LNCAP (cell line): ENCODE data around the gene CUX1.

Experiments
- TF ChIP-seq, protein P1 (sequence below): fragments of 450-650 bp; IDR thresholded peaks from 2 replicates; pipeline ENCODE4 v1.5.1; 2017; ENCODE audit warnings: mild to moderate bottlenecking

Gene CUX1

GRCh38 chr7:102227371-102227770 lies 409.9 kb downstream of the CUX1 start:
- TF ChIP-seq, protein P1, sequence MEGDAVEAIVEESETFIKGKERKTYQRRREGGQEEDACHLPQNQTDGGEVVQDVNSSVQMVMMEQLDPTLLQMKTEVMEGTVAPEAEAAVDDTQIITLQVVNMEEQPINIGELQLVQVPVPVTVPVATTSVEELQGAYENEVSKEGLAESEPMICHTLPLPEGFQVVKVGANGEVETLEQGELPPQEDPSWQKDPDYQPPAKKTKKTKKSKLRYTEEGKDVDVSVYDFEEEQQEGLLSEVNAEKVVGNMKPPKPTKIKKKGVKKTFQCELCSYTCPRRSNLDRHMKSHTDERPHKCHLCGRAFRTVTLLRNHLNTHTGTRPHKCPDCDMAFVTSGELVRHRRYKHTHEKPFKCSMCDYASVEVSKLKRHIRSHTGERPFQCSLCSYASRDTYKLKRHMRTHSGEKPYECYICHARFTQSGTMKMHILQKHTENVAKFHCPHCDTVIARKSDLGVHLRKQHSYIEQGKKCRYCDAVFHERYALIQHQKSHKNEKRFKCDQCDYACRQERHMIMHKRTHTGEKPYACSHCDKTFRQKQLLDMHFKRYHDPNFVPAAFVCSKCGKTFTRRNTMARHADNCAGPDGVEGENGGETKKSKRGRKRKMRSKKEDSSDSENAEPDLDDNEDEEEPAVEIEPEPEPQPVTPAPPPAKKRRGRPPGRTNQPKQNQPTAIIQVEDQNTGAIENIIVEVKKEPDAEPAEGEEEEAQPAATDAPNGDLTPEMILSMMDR: no peak

GRCh38 chr7:102228935-102229334 lies 411.5 kb downstream of the CUX1 start:
- TF ChIP-seq, protein P1: no peak

DNA sequence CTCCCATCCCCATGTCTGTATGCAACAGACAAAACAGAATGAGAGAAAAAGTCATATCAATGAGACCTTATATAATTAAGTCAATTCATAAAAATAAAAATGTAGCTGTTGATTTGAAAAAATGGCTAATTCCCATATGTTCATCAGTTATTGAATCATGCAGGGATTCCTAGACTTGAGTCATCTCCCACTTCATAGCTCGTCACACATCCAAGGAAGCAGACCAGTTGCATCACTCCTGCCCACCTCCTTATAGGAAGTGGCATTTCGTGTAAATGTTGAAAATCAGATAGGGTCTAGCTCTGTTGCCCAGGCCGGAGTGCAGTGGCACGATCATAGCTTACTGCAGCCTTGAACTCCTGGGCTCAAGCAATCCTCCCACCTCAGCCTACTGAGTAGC lies 413.2 kb downstream of the CUX1 start:
- TF ChIP-seq, protein P1: no peak

- TF ChIP-seq, protein P1: no peak
These were observed 415.3 kb downstream of the CUX1 start for GRCh38 chr7:102232611-102233286.

GRCh38 chr7:102234131-102234530 lies 416.7 kb downstream of the CUX1 start:
- TF ChIP-seq, protein P1: no peak

DNA sequence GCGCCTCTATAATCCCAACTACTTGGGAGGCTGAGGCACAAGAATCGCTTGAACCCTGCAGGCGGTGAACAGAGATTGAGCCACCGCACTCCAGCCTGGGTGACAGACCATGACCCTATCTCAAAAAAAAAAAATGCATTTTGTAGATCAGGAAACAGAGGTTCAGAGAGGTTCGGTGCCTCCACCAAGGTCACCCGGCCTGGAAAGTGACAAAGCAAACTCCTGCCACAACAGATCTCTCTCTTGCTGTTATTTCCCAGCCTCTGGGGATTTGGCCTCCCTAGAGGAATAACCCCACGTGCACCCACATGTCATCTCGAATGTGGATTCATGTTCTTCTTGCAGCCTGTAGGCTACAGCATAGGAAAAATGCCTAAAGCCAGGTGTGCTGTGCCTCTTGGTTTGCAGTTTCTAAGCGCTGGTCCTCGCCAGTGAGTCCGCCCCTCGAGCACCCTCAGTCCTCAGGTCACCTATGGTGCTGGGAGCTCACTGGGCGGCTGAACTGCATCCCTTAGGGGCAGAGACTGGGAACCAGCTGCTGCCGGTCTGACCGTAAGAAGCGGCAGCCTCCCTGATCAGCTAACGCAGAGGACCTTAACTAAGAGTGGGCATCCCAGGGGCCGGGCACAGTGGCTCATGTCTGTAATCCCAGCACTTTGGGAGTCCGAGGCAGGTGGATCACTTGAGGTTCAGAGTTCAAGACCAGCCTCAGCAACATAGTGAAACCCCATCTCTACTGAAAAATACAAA lies 417.6 kb downstream of the CUX1 start:
- TF ChIP-seq, protein P1: no peak

- TF ChIP-seq, protein P1: no peak
These were observed 418.7 kb downstream of the CUX1 start for GRCh38 chr7:102236102-102236501.
